IgD-negative memory B cell (primary cell): ENCODE measurements around the gene TNRC18. TPM values are rescaled to one million over a fixed set of nuclear protein-coding genes. Genes with fewer than 3 reads are reported as not detected.

Experiments
- H3K27ac Mint-ChIP-seq, 3 donors: one replicate each; pipeline ENCODE4 v1.8.0; 2020 to 2022; ENCODE audit warnings: mild to moderate bottlenecking in 3 of 3, mixed read lengths in 3 of 3, moderate library complexity in 1 of 3
- H3K27me3 Mint-ChIP-seq: one replicate; pipeline ENCODE4 v1.8.0; 2021; ENCODE audit warnings: mixed read lengths
- H3K36me3 Mint-ChIP-seq: one replicate; pipeline ENCODE4 v1.8.0; 2020; ENCODE audit warnings: mild to moderate bottlenecking, mixed read lengths
- H3K4me1 Mint-ChIP-seq, 3 donors: one replicate each; pipeline ENCODE4 v1.8.0; 2020 to 2022; ENCODE audit warnings: mixed read lengths in 3 of 3, mild to moderate bottlenecking in 1 of 3
- H3K4me3 Mint-ChIP-seq, 4 donors: one replicate each; pipeline ENCODE4 v1.8.0; 2020 to 2022; ENCODE audit warnings: mild to moderate bottlenecking in 4 of 4, mixed read lengths in 4 of 4, moderate library complexity in 3 of 4
- H3K9me3 Mint-ChIP-seq, 3 donors: one replicate each; pipeline ENCODE4 v1.8.0; 2020 to 2021; ENCODE audit warnings: mixed read lengths in 3 of 3, mild to moderate bottlenecking in 1 of 3
- polyA plus RNA-seq: library from polyadenylated mRNA; unstranded; fragments of 300-500 nt; fragmentation: Illumina TruSeq; gene quantifications from one replicate; pipeline ENCODE4 v1.2.3, GENCODE V29; 2021

The TNRC18 gene
- polyA plus RNA-seq, 1 donor from 2014 or later: 1.3 TPM

GRCh38 chr7:5428478-5429252 is 5.0 kb upstream of the TNRC18 start:
- H3K36me3 Mint-ChIP-seq: no peaks in the 10 kb centered on the region
- H3K27ac Mint-ChIP-seq: peak overlapping the region; percentile 84 to 94 (median 90)

GRCh38 chr7:5426226-5426475 is 2.5 kb upstream of the TNRC18 start:
- H3K4me3 Mint-ChIP-seq: peak overlapping the region in 3 of 4 donors; percentile 57 to 86 (median 84)
- H3K27ac Mint-ChIP-seq: peak overlapping the region; percentile 89 to 95 (median 91)
- H3K27me3 Mint-ChIP-seq: peaks cover 60% of the 10 kb centered on the region
- H3K9me3 Mint-ChIP-seq: peaks cover 0 to 4% (median 0%) of the 10 kb centered on the region in 3 donors
- H3K4me1 Mint-ChIP-seq: peaks cover 5 to 13% (median 11%) of the 10 kb centered on the region in 3 donors
- H3K36me3 Mint-ChIP-seq: no peaks in the 10 kb centered on the region

More at GRCh38 chr7:5428478-5429252, 5.0 kb upstream of the TNRC18 start:
- peak overlapping the region in 3 of 4 donors; percentile 32 to 76 (median 67) for H3K4me3 Mint-ChIP-seq
- peaks cover 5 to 11% (median 9%) of the 10 kb centered on the region in 3 donors for H3K4me1 Mint-ChIP-seq
- peaks cover 4 to 5% (median 4%) of the 10 kb centered on the region in 3 donors for H3K9me3 Mint-ChIP-seq
- peaks cover 62% of the 10 kb centered on the region for H3K27me3 Mint-ChIP-seq

GRCh38 chr7:5425507-5426225 is 2.0 kb upstream of the TNRC18 start:
- Mint-ChIP-seq H3K4me1 (peaks cover 5 to 13% (median 11%) of the 10 kb centered on the region in 3 donors), H3K27me3 (peaks cover 61% of the 10 kb centered on the region), H3K36me3 (no peaks in the 10 kb centered on the region), H3K9me3 (peaks cover 0 to 4% (median 0%) of the 10 kb centered on the region in 3 donors), H3K27ac (peak overlapping the region; percentile 89 to 95 (median 91)), H3K4me3 (peak overlapping the region in 3 of 4 donors; percentile 57 to 90 (median 84))

- Mint-ChIP-seq H3K27me3 (peaks cover 61% of the 10 kb centered on the region), H3K4me1 (peaks cover 5 to 13% (median 11%) of the 10 kb centered on the region in 3 donors), H3K4me3 (peak overlapping the region; percentile 66 to 97 (median 88)), H3K9me3 (peaks cover 0 to 4% (median 0%) of the 10 kb centered on the region in 3 donors), H3K36me3 (no peaks in the 10 kb centered on the region), H3K27ac (peak overlapping the region; percentile 89 to 95 (median 91))
Observed at GRCh38 chr7:5424749-5425506, 1.3 kb upstream of the TNRC18 start.

GRCh38 chr7:5423976-5424748 is 528 bp upstream of the TNRC18 start:
- Mint-ChIP-seq H3K36me3 (no peaks in the 10 kb centered on the region), H3K27ac (peak overlapping the region; percentile 89 to 95 (median 91)), H3K4me1 (peaks cover 5 to 14% (median 10%) of the 10 kb centered on the region in 3 donors), H3K4me3 (peak overlapping the region; percentile 82 to 97 (median 88)), H3K9me3 (peaks cover 0 to 3% (median 0%) of the 10 kb centered on the region in 3 donors), H3K27me3 (peaks cover 55% of the 10 kb centered on the region)

- H3K27ac Mint-ChIP-seq: peak overlapping the region; percentile 16 to 88 (median 84)
Observed at GRCh38 chr7:5422396-5423305, 983 bp downstream of the TNRC18 start.

GRCh38 chr7:5421714-5422395 is 1.8 kb downstream of the TNRC18 start:
- H3K4me1 Mint-ChIP-seq: peaks cover 8 to 17% (median 9%) of the 10 kb centered on the region in 3 donors
- peaks cover 0 to 3% (median 0%) of the 10 kb centered on the region in 3 donors for H3K9me3 Mint-ChIP-seq
- H3K27me3 Mint-ChIP-seq: peaks cover 59% of the 10 kb centered on the region
- H3K36me3 Mint-ChIP-seq: no peaks in the 10 kb centered on the region
- peak overlapping the region; percentile 74 to 91 (median 84) for H3K4me3 Mint-ChIP-seq
- peak overlapping the region; percentile 16 to 88 (median 84) for H3K27ac Mint-ChIP-seq

More at GRCh38 chr7:5422396-5423305, 983 bp downstream of the TNRC18 start:
- Mint-ChIP-seq H3K36me3 (no peaks in the 10 kb centered on the region), H3K4me1 (peaks cover 9 to 17% (median 10%) of the 10 kb centered on the region in 3 donors), H3K4me3 (peak overlapping the region; percentile 74 to 91 (median 84)), H3K27me3 (peaks cover 63% of the 10 kb centered on the region), H3K9me3 (peaks cover 0 to 3% (median 0%) of the 10 kb centered on the region in 3 donors)

- Mint-ChIP-seq H3K27me3 (peaks cover 55% of the 10 kb centered on the region), H3K4me1 (peaks cover 8 to 17% (median 9%) of the 10 kb centered on the region in 3 donors), H3K9me3 (peaks cover 0 to 3% (median 0%) of the 10 kb centered on the region in 3 donors), H3K4me3 (peak overlapping the region; percentile 74 to 85 (median 80)), H3K36me3 (no peaks in the 10 kb centered on the region), H3K27ac (peak overlapping the region in 2 of 3 donors; percentile 84 to 88)
Observed at GRCh38 chr7:5420881-5421713, 2.5 kb downstream of the TNRC18 start.

GRCh38 chr7:5420067-5420880 is 3.4 kb downstream of the TNRC18 start:
- Mint-ChIP-seq H3K27me3 (peaks cover 48% of the 10 kb centered on the region), H3K36me3 (no peaks in the 10 kb centered on the region), H3K4me1 (peaks cover 8 to 17% (median 9%) of the 10 kb centered on the region in 3 donors), H3K4me3 (peak overlapping the region in 3 of 4 donors; percentile 58 to 85 (median 81)), H3K27ac (peak overlapping the region in 1 of 3 donors; percentile 92), H3K9me3 (peaks cover 0 to 3% (median 0%) of the 10 kb centered on the region in 3 donors)

- H3K27me3 Mint-ChIP-seq: peaks cover 44% of the 10 kb centered on the region
- H3K9me3 Mint-ChIP-seq: peaks cover 0 to under 1% (median 0%) of the 10 kb centered on the region in 3 donors
- peak overlapping the region; percentile 73 to 93 (median 92) for H3K27ac Mint-ChIP-seq
- H3K36me3 Mint-ChIP-seq: no peaks in the 10 kb centered on the region
- H3K4me3 Mint-ChIP-seq: peak overlapping the region; percentile 70 to 83 (median 78)
- peaks cover 5 to 13% (median 6%) of the 10 kb centered on the region in 3 donors for H3K4me1 Mint-ChIP-seq
Observed at GRCh38 chr7:5419539-5420066, 4.0 kb downstream of the TNRC18 start.

GRCh38 chr7:5418285-5418582 is 5.4 kb downstream of the TNRC18 start:
- H3K27me3 Mint-ChIP-seq: peaks cover 41% of the 10 kb centered on the region
- H3K4me3 Mint-ChIP-seq: peak overlapping the region in 1 of 4 donors; percentile 72
- H3K4me1 Mint-ChIP-seq: peaks cover 3 to 8% (median 4%) of the 10 kb centered on the region in 3 donors
- no peaks in the 10 kb centered on the region for H3K9me3 Mint-ChIP-seq
- H3K36me3 Mint-ChIP-seq: no peaks in the 10 kb centered on the region
- H3K27ac Mint-ChIP-seq: peak overlapping the region in 2 of 3 donors; percentile 92 to 93
